K562 (cell line): ENCODE results near the gene SPIB. TPM values are rescaled to one million over a fixed set of nuclear protein-coding genes. Genes with fewer than 3 reads are reported as not detected.

ENCODE experiments used
- AFF1 ChIP-seq, 2 experiments: fragments of 450-650 bp; IDR thresholded peaks; 2 replicates each; pipeline ENCODE4 v1.6.1; 2018; ENCODE audit warnings: mild to moderate bottlenecking in 2 of 2, low read depth in 1 of 2; ENCODE audit not compliant: partially characterized antibody in 2 of 2
- ARID4B ChIP-seq: sonication (generic); formaldehyde crosslinking; IDR thresholded peaks from 2 replicates; pipeline ENCODE4 v1.8.0; 2022; ENCODE audit warnings: mild to moderate bottlenecking, missing genetic modification reagents
- ATF7 ChIP-seq: fragments of 450-650 bp; IDR thresholded peaks from 2 replicates; pipeline ENCODE4 v1.7.1; 2014; ENCODE audit warnings: mild to moderate bottlenecking, moderate library complexity
- CREB3 ChIP-seq: fragments of 450-650 bp; conservative IDR thresholded peaks from 2 replicates; pipeline ENCODE4 v1.6.1; 2016; ENCODE audit warnings: missing genetic modification characterization, low read depth, mild to moderate bottlenecking, missing compliant biosample characterization, moderate library complexity
- DPF2 ChIP-seq: fragments of 450-650 bp; IDR thresholded peaks from 2 replicates; pipeline ENCODE4 v1.6.1; 2016
- GTF2A2 ChIP-seq: IDR thresholded peaks from 2 replicates; pipeline ENCODE4 v1.6.1; 2016; ENCODE audit warnings: mild to moderate bottlenecking, missing genetic modification characterization, missing compliant biosample characterization
- HMG20A ChIP-seq: fragments of 450-650 bp; formaldehyde crosslinking; conservative IDR thresholded peaks from 2 replicates; pipeline ENCODE4 v1.4.0; 2020; ENCODE audit warnings: mild to moderate bottlenecking, mixed read lengths
- NFE2 ChIP-seq: IDR thresholded peaks from 2 replicates; pipeline ENCODE4 v1.6.1; 2014; ENCODE audit warnings: antibody characterized with exemption, low read depth
- NR2C1 ChIP-seq, 2 experiments: fragments of 450-650 bp; IDR thresholded peaks; 2 replicates each; pipeline ENCODE4 v1.6.1; 2017; ENCODE audit warnings: mild to moderate bottlenecking in 2 of 2, antibody characterized with exemption in 1 of 2, inconsistent platforms in 1 of 2, missing compliant biosample characterization in 1 of 2, missing genetic modification characterization in 1 of 2
- RBFOX2 ChIP-seq: fragments of 200-400 bp; formaldehyde crosslinking; IDR thresholded peaks from 2 replicates; pipeline ENCODE4 v1.6.1; 2017; ENCODE audit warnings: low read depth, mild to moderate bottlenecking, low read length, moderate library complexity
- TAL1 ChIP-seq: fragments of 450-650 bp; IDR thresholded peaks from 2 replicates; pipeline ENCODE4 v1.6.1; 2016; ENCODE audit warnings: mild to moderate bottlenecking
- TCF7L2 ChIP-seq: fragments of 150-350 bp; IDR thresholded peaks from 2 replicates; pipeline ENCODE4 v1.6.1; 2016; ENCODE audit warnings: low read depth, mild to moderate bottlenecking, low read length, moderate library complexity
- ZNF224 ChIP-seq: sonication (generic); formaldehyde crosslinking; IDR thresholded peaks from 2 replicates; pipeline ENCODE4 v1.8.0; 2022; ENCODE audit warnings: mild to moderate bottlenecking, missing genetic modification reagents
- ZNF23 ChIP-seq: fragments of 250-450 bp; sonication (Bioruptor Pico); IDR thresholded peaks from 2 replicates; pipeline ENCODE4 v1.4.0; 2020; ENCODE audit warnings: mild to moderate bottlenecking
- ZNF445 ChIP-seq: fragments of 250-450 bp; sonication (Bioruptor Pico); IDR thresholded peaks from 2 replicates; pipeline ENCODE4 v1.4.0; 2020; ENCODE audit warnings: low read depth, mild to moderate bottlenecking, moderate library complexity
- ZNF551 ChIP-seq: fragments of 250-450 bp; sonication (Bioruptor Pico); IDR thresholded peaks from 2 replicates; pipeline ENCODE4 v1.5.0; 2021; ENCODE audit warnings: mild to moderate bottlenecking, moderate library complexity
- polyA plus RNA-seq, 8 experiments: library from polyadenylated mRNA; depleted of rRNA in 4 of 8; stranded (reverse) in 5 of 8; unstranded in 3 of 8; fragments of >200 nt; fragmentation: Nextera tagmentation in 2 of 8; fragmentation: Illumina TruSeq in 1 of 8; extraction: Ambion mirVana in 2 of 8; extraction: Trizol in 1 of 8; gene quantifications; 2 replicates each; pipeline versions ENCODE4 v1.2.1 to v1.2.3, GENCODE V29; 2011 to 2014; ENCODE audit warnings: inconsistent platforms in 1 of 8, missing spikeins in 1 of 8
- total RNA-seq, 7 experiments: library from RNA; depleted of rRNA in 6 of 7; stranded (reverse); fragments of >200 nt in 6 of 7; fragmentation: Illumina TruSeq in 2 of 7; extraction: Trizol in 2 of 7; gene quantifications; 2 replicates each; pipeline versions ENCODE4 v1.2.1 to v1.2.3, GENCODE V29; 2011 to 2021; ENCODE audit warnings: low replicate concordance in 1 of 7
- TF ChIP-seq, protein P1 (sequence below): sonication (generic); formaldehyde crosslinking; IDR thresholded peaks from 2 replicates; pipeline ENCODE4 v1.8.0; 2022; ENCODE audit warnings: missing genetic modification reagents, mild to moderate bottlenecking, moderate library complexity, borderline replicate concordance

SPIB gene
- total and polyA plus RNA-seq, 9 of the 15 experiments (the other 6 are each of a cell fraction or from before 2014, with no cell fraction given), result 0.06 to 1.0 (median 0.43) TPM; not detected in 1

DNA sequence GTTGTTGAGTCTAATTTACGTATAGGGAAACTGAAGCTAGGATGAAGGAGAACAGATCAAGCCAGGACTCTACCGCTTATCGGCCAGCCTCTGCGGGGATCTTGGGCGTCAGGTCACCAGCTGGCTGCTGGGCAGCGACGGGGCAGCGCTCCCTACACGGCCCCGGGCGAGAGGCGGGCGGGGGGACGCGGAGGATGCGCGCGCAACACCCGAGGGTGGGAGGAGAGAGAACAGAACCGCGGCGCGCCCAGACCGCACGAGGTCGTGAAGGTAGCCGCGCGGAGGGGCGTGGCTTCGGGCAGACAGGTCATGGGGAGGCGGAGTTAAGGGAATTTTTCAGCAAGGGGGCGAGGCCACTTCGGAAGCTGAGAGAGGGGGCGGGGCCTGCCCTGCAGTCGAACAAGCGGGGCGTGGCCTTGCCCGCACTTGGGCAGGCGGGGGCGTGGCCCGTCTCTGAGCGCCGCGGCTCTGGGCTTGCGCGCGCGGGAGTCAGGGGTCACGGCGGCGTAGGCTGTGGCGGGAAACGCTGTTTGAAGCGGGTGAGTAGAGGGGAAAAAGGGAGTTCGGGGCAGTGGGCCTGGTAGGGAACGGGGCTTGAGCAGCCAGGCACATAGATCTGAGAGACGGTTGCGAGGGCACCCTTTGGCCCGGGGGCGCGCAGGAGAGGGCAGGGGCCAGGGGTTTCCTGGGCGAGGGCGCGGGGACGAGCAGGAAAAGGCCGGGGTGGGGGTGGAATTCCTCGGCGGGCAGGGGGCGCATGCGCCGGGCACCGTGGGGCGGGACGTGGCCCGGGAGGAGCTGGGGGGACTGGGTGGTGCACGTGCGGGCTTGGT is 34.7 kb upstream of the SPIB start, which contains the start of gene POLD1 (continued):
- peak; percentile 74; the same call in 1 of the 2 replicates for TF ChIP-seq ARID4B
- TF ChIP-seq ZNF23 (CRISPR knock-in tag), result peak; percentile 65; the same call in 1 of the 2 replicates
- no peak; the same call in 1 of the 2 replicates for TF ChIP-seq ZNF445 (CRISPR knock-in tag)
- TF ChIP-seq ZNF551 (CRISPR knock-in tag), result no peak
- no peak for TF ChIP-seq TCF7L2
- peak; percentile 21; the same call in 1 of the 2 replicates for TF ChIP-seq DPF2
- no peak for TF ChIP-seq CREB3 (tag)
- peak; percentile 67; the same call in 1 of the 2 replicates for TF ChIP-seq ATF7
- TF ChIP-seq GTF2A2 (tag), result no peak
- TF ChIP-seq HMG20A (CRISPR knock-in tag), result peak; percentile 40; the same call in 1 of the 2 replicates
- no peak for TF ChIP-seq TAL1
- TF ChIP-seq, protein P1, sequence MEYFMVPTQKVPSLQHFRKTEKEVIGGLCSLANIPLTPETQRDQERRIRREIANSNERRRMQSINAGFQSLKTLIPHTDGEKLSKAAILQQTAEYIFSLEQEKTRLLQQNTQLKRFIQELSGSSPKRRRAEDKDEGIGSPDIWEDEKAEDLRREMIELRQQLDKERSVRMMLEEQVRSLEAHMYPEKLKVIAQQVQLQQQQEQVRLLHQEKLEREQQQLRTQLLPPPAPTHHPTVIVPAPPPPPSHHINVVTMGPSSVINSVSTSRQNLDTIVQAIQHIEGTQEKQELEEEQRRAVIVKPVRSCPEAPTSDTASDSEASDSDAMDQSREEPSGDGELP (CRISPR knock-in tag), result peak; percentile 96
- TF ChIP-seq NR2C1 (IDR thresholded peaks at IDR 0.05), result peak; percentile 96
- TF ChIP-seq NR2C1 (tag; IDR thresholded peaks at IDR 0.05), result peak; percentile 97
- TF ChIP-seq NFE2, result no peak
- no peak for TF ChIP-seq ZNF224
- TF ChIP-seq RBFOX2, result peak; percentile 92
- no peak for TF ChIP-seq AFF1 (IDR thresholded peaks at IDR 0.05; ENCODE audit: low read depth in 1 of 2, partially characterized antibody in 2 of 2)
